Endodermal cell (in vitro differentiated cells): ENCODE data around the gene PPIP5K1. TPM values are rescaled to one million over a fixed set of nuclear protein-coding genes. Genes with fewer than 3 reads are reported as not detected.
A peak's percentile ranks its signal among the peaks of the same experiment; 100 is the strongest.
"Not testable (repeated sequence)": the region's sequence is repeated elsewhere in the genome, so short reads cannot be mapped to it uniquely, and the experiment has no call there.

Experiments used
- DNase-seq: peaks from one replicate; pipeline ENCODE4 v3.0.0-alpha.2; 2017
- H3K27ac ChIP-seq: 2 replicates; pipeline ENCODE4 v1.5.1; 2013; ENCODE audit warnings: mild to moderate bottlenecking, low read depth, low read length, moderate library complexity
- H3K27me3 ChIP-seq: 2 replicates; pipeline ENCODE4 v1.6.1; 2013; ENCODE audit warnings: mild to moderate bottlenecking, low read length, moderate library complexity; ENCODE audit not compliant: insufficient read depth, control insufficient read depth, poor library complexity, severe bottlenecking
- H3K36me3 ChIP-seq: 2 replicates; pipeline ENCODE4 v1.7.0; 2013; ENCODE audit warnings: mild to moderate bottlenecking, low read length, moderate library complexity; ENCODE audit not compliant: control insufficient read depth, insufficient read depth
- H3K4me1 ChIP-seq: one replicate; pipeline ENCODE4 v1.7.0; 2013; ENCODE audit warnings: low read length; ENCODE audit not compliant: control insufficient read depth, insufficient read depth
- H3K4me3 ChIP-seq: 2 replicates; pipeline ENCODE4 v1.5.1; 2013; ENCODE audit warnings: mild to moderate bottlenecking, low read length, moderate library complexity
- H3K9ac ChIP-seq: 2 replicates; pipeline ENCODE4 v1.6.1; 2013; ENCODE audit warnings: mild to moderate bottlenecking, low read length, moderate library complexity; ENCODE audit not compliant: poor library complexity, severe bottlenecking; ENCODE audit errors: extremely low read depth
- H3K9me3 ChIP-seq: 2 replicates; pipeline ENCODE4 v1.6.1; 2013; ENCODE audit warnings: mild to moderate bottlenecking, low read length, moderate library complexity; ENCODE audit not compliant: control insufficient read depth
- H3K27ac Mint-ChIP-seq: 2 replicates; pipeline ENCODE4 v1.8.0; 2020; ENCODE audit warnings: mixed read lengths
- H3K27me3 Mint-ChIP-seq: 2 replicates; pipeline ENCODE4 v1.8.0; 2021; ENCODE audit warnings: mild to moderate bottlenecking, mixed read lengths; ENCODE audit not compliant: insufficient read depth
- H3K36me3 Mint-ChIP-seq: 2 replicates; pipeline ENCODE4 v1.8.0; 2020; ENCODE audit warnings: low read depth, mixed read lengths
- H3K4me1 Mint-ChIP-seq: 2 replicates; pipeline ENCODE4 v1.8.0; 2020; ENCODE audit warnings: mixed read lengths
- H3K4me3 Mint-ChIP-seq: 2 replicates; pipeline ENCODE4 v1.8.0; 2020; ENCODE audit warnings: mild to moderate bottlenecking, moderate library complexity, mixed read lengths
- H3K9me3 Mint-ChIP-seq: 2 replicates; pipeline ENCODE4 v1.8.0; 2020; ENCODE audit warnings: mild to moderate bottlenecking, mixed read lengths
- whole genome bisulfite sequencing, 2 experiments: methylation state at CpG; one replicate each; pipeline versions ENCODE4 v1.1.5 to v1.1.7; 2013; ENCODE audit warnings: missing lambda C conversion rate in 2 of 2, mixed read lengths in 1 of 2; ENCODE audit not compliant: insufficient coverage in 1 of 2, insufficient read length in 1 of 2; 5-methylcytosine and 5-hydroxymethylcytosine counted together
- total RNA-seq, 2 donors: library from RNA; stranded (reverse); fragmentation: NEBNext Ultra II Directional in 1 of 2; extraction: Animal tissue kit (Norgen Biotek cat#: 25700) in 1 of 2; gene quantifications; 2 replicates in 1 of 2; 3 replicates in 1 of 2; pipeline ENCODE4 v1.2.1, GENCODE V29; 2021
- TF ChIP-seq, protein P1 (sequence below): fragments of 200-600 bp; sonication (generic); conservative IDR thresholded peaks from 2 replicates; pipeline ENCODE4 v1.5.0; 2021; ENCODE audit warnings: antibody characterized with exemption, mild to moderate bottlenecking

PPIP5K1 gene
- total RNA-seq, 2 donors from 2014 or later = 3.3 to 16.0 TPM

GRCh38 chr15:43538091-43538490 is 51.9 kb downstream of the PPIP5K1 start:
- peaks cover 4% of the 10 kb centered on the region for H3K9me3 Mint-ChIP-seq
- no peak for DNase-seq
- H3K27ac Mint-ChIP-seq = no peak overlapping the region
- no peaks in the 10 kb centered on the region for H3K4me1 Mint-ChIP-seq
- peaks cover 8% of the 10 kb centered on the region for H3K27me3 Mint-ChIP-seq
- no peaks in the 10 kb centered on the region for H3K27me3 ChIP-seq
- TF ChIP-seq, protein P1, sequence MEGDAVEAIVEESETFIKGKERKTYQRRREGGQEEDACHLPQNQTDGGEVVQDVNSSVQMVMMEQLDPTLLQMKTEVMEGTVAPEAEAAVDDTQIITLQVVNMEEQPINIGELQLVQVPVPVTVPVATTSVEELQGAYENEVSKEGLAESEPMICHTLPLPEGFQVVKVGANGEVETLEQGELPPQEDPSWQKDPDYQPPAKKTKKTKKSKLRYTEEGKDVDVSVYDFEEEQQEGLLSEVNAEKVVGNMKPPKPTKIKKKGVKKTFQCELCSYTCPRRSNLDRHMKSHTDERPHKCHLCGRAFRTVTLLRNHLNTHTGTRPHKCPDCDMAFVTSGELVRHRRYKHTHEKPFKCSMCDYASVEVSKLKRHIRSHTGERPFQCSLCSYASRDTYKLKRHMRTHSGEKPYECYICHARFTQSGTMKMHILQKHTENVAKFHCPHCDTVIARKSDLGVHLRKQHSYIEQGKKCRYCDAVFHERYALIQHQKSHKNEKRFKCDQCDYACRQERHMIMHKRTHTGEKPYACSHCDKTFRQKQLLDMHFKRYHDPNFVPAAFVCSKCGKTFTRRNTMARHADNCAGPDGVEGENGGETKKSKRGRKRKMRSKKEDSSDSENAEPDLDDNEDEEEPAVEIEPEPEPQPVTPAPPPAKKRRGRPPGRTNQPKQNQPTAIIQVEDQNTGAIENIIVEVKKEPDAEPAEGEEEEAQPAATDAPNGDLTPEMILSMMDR = no peak
- H3K36me3 Mint-ChIP-seq = no peaks in the 10 kb centered on the region
- no peak overlapping the region for H3K4me3 Mint-ChIP-seq
- WGBS, 2 experiments = 90 to 93% methylated on average over 2 of the region's 2 CpGs
- no peaks in the 10 kb centered on the region for H3K4me1 ChIP-seq
- H3K27ac ChIP-seq = no peak overlapping the region
- no peaks in the 10 kb centered on the region for H3K36me3 ChIP-seq
- H3K9me3 ChIP-seq = no peaks in the 10 kb centered on the region
- no peak overlapping the region for H3K4me3 ChIP-seq
- no peak overlapping the region for H3K9ac ChIP-seq

- no peaks in the 10 kb centered on the region for H3K4me1 ChIP-seq
- Mint-ChIP-seq H3K27ac (no peak overlapping the region), H3K9me3 (no peaks in the 10 kb centered on the region), H3K4me1 (peaks cover 11% of the 10 kb centered on the region), H3K36me3 (no peaks in the 10 kb centered on the region), H3K27me3 (peaks cover 30% of the 10 kb centered on the region), H3K4me3 (no peak overlapping the region)
- DNase-seq = no peak
- no peaks in the 10 kb centered on the region for H3K9me3 ChIP-seq
- H3K27ac ChIP-seq = no peak overlapping the region
- no peaks in the 10 kb centered on the region for H3K36me3 ChIP-seq
- H3K4me3 ChIP-seq = no peak overlapping the region
- H3K27me3 ChIP-seq = peaks cover 6% of the 10 kb centered on the region
- TF ChIP-seq, protein P1 = no peak
- no peak overlapping the region for H3K9ac ChIP-seq
- 70 to 88% methylated on average over 2 to 3 of the region's 3 CpGs for WGBS, 2 experiments
These were observed 55.1 kb downstream of the PPIP5K1 start for GRCh38 chr15:43534897-43535296.

DNA sequence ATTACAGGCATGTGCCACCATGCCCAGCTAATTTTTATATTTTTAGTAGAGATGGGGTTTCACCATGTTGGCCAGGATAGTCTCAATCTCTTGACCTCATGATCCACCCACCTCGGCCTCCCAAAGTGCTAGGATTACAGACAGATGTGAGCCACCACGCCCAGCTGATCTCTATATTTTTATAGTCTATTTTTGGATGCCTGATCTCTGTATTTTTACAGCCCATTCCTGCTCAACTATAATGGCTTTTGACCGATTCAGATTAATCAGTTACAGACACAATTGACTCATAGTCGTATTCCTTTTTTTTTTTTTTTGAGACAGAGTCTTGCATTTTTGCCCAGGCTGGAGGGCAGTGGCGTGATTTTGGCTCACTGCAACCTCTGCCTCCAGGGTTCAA is 57.2 kb downstream of the PPIP5K1 start:
- 93 to 96% methylated on average over 4 to 5 of the region's 5 CpGs for WGBS, 2 experiments
- Mint-ChIP-seq H3K4me1 (peaks cover 11% of the 10 kb centered on the region), H3K27me3 (peaks cover 39% of the 10 kb centered on the region)
- not testable (repeated sequence) for H3K27ac ChIP-seq, H3K9me3 Mint-ChIP-seq, H3K4me3 Mint-ChIP-seq, H3K36me3 ChIP-seq, H3K9ac ChIP-seq, DNase-seq, H3K4me1 ChIP-seq, H3K9me3 ChIP-seq, H3K27ac Mint-ChIP-seq, H3K27me3 ChIP-seq, H3K4me3 ChIP-seq, H3K36me3 Mint-ChIP-seq

DNA sequence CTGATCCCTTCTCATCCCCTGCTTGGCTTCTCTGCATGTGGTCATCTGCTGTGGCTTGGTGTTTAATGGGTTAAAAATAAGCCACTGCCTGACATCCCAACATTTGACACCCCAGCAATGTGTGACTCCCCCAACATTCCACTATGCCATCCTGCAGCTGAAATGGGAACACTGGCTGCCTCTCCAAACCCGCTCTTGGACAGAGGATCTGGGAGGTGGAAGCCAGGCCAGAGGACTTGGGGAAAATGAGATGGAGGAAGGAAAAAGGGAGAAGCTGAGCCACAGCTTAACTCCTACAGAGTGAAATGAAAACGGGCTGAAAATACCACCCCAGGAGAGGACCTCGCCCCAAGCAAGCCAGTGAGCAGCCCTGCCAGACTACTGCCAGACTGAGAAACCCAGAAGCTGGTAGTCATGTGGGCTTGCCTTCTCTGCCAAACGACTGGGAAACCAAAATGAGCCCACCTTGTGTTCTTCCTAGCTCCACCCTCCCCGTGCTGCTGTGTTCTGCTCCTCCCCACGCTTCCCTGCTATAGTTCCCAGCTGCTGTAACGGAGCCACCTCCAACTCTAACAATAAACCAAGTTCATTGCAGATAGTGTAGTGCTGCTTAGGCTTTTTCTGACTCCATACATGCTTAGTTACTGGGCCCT is 58.9 kb downstream of the PPIP5K1 start:
- TF ChIP-seq, protein P1 = no peak
- Mint-ChIP-seq H3K4me3 (no peak overlapping the region), H3K27ac (no peak overlapping the region), H3K9me3 (no peaks in the 10 kb centered on the region), H3K27me3 (peaks cover 49% of the 10 kb centered on the region), H3K4me1 (peaks cover 11% of the 10 kb centered on the region), H3K36me3 (no peaks in the 10 kb centered on the region)
- Histone ChIP-seq H3K27me3 (peaks cover 6% of the 10 kb centered on the region), H3K9me3 (no peaks in the 10 kb centered on the region), H3K36me3 (no peaks in the 10 kb centered on the region), H3K27ac (no peak overlapping the region), H3K4me3 (no peak overlapping the region), H3K9ac (no peak overlapping the region), H3K4me1 (no peaks in the 10 kb centered on the region)
- WGBS, 2 experiments = 22 to 37% methylated on average over 5 to 7 of the region's 7 CpGs
- peak; percentile 61 for DNase-seq
